Stimulated activated CD4-positive, alpha-beta T cell treated with anti-CD3 and anti-CD28 coated beads, Interleukin-4, amount 100 ng/mL, for 1 hour (primary cell): ENCODE results near the gene PROK1.

Source experiments
- DNase-seq: peaks from one replicate; pipeline ENCODE4 v3.0.0-alpha.2; 2020

The PROK1 gene

DNA sequence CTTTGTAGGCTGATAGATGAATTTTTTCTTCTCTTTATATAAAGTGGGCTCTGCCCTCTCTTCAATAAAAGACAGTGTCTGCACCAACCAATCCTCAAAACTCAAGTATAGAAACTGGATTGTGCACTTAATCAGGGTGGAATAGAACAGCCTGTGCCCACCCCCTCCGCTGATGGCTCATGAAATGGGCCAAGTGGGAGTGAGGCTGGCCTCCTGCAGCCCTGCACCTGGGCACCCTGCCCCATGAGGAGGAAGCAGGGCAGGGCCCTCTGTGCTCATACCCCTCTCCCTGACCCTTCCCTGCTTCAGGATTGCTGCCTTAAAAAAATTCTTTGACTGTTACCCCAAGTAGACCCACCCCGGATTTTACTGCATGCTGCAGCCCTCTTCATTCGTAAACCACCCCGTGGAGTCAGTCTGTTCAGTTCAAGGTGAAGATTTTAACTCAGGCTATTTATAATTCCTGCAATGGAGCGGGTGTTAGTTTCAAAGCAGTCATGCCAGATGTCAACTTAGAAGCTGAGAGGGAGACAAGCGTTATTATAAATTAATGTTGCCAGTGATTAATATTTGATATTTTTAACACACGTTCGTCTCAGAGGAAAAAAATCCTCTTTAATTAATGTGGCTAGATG lies 15.8 kb downstream of the PROK1 start:
- DNase-seq, result no peak

GRCh38 chr1:110471131-110471530 lies 20.2 kb downstream of the PROK1 start:
- no peak for DNase-seq

GRCh38 chr1:110472546-110472945 lies 21.6 kb downstream of the PROK1 start:
- no peak for DNase-seq

DNA sequence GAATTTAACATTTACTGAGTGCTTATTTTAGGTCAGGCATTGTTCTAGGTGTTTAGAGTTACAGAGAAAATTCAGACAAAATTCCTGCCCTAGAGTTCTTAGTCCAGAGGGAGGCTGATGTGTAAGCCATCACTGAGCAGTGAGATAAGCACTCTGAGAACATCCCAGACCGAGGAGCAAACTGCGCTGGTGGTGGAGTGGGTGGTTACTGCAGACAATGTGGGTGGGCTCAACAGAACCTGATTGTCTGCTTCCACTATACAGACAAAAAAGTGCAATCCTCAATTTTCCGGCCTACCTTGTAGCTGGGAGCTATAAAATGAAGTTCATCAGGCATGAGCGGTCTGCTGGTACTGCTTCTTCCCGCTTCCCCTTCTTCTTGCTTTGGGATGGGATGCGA lies 23.5 kb downstream of the PROK1 start:
- DNase-seq, result no peak

GRCh38 chr1:110475362-110476027 lies 24.5 kb downstream of the PROK1 start:
- no peak for DNase-seq

- no peak for DNase-seq
Measured at GRCh38 chr1:110476028-110476765, 25.2 kb downstream of the PROK1 start.

GRCh38 chr1:110477041-110477440 lies 26.1 kb downstream of the PROK1 start:
- no peak for DNase-seq

- DNase-seq, result no peak
Measured at GRCh38 chr1:110477445-110477957, 26.6 kb downstream of the PROK1 start.

- no peak for DNase-seq
Measured at GRCh38 chr1:110477967-110478640, 27.2 kb downstream of the PROK1 start.

DNA sequence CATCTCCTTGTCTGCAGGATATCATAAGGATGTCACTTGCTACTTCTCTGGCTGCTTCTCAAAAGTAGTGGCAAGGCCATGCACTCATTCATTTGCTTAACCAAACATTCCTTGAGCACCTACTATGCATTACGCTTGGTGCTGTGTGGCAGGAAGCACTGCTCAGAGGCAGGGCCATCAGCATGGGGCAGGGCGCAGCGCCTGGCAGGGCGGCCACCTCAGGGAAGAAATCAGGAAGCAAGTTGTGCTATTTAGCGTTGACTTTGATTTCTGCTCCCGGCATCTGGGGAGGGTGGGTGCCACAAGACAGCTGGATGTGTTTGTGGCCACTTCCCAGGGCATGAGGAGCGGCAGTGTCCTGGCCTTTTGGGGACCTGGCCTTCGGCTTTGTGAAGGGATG lies 27.9 kb downstream of the PROK1 start:
- no peak for DNase-seq

DNA sequence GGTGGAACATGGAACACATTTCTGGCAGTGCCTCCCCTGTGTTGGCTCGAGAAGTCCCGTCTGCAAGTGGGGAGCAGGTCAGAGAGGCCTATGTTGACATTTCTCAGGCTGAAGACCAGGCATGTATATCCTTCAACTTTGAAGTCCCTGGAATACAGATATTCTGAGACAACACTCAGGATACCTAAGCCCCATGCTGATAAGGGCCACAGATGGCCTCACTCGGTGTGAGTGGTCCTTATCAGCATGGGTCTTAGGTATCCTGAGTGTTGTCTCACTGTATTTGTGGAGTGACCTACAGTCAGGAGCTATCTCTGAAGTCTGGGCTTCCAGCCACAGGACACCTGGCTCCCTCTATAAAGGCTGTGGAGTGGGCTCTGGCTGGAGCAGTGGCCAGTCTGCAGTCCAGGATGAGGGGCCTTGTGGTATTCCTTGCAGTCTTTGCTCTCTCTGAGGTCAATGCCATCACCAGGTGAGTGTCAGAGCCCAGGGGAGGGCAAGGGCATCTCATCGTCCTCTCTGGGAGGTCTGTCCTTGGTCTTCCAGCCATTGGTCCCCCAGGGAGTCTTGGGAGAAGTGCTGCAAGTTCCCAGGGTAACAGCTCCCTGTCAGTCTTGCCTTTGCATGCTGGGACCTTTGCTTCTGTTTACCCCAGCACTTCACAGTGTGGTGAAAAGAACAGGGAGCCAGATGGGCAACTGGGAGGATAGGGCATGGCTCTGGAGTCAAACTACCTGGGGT lies 29.6 kb downstream of the PROK1 start:
- no peak for DNase-seq

- no peak for DNase-seq
Measured at GRCh38 chr1:110481968-110482623, 31.1 kb downstream of the PROK1 start.

DNA sequence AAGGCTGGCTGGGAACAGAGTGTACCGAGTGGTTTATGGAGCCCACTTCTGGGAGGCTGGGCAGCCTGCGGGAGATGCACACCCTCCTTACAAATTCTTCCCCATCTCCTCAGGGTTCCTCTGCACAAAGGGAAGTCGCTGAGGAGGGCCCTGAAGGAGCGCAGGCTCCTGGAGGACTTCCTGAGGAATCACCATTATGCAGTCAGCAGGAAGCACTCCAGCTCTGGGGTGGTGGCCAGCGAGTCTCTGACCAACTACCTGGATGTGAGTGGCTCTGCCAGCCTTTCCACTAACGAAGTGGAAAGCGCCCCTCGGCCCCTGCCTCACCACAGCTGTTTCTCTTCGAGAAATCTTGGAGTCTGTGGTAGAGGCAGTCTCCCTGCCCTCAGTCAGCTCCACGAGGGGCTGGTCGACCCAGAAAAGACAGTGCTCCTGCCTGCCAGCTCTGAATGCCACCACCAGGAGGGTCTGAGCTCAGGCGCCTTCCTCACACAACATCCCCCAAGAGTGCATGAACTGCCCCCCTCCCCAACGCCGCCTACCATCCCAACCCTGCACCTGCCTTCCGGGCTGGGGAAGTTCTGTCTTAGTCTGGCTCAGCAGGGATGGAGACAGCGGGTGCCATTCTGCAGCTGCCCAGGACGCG lies 31.8 kb downstream of the PROK1 start:
- DNase-seq, result no peak

DNA sequence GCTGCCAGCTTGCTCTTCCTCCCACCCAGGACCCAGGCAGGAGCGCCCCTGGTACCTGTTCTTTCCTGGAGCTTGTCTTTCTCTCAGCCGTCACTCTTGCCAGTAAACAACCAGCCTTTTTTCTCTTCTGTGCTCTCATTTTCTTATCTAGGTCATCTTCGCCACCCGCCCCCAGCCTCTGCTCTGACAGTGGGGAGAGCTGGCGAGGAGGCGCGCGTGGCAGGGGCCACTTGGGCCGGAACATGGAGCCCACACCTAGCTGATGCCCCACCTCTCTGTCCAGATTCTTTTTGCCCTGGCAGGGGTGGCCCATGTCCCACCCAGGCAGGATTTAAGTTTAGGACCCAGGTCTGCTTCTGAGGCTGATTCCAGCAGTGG lies 32.3 kb downstream of the PROK1 start:
- DNase-seq, result no peak

GRCh38 chr1:110484801-110485200 lies 33.9 kb downstream of the PROK1 start:
- no peak for DNase-seq

DNA sequence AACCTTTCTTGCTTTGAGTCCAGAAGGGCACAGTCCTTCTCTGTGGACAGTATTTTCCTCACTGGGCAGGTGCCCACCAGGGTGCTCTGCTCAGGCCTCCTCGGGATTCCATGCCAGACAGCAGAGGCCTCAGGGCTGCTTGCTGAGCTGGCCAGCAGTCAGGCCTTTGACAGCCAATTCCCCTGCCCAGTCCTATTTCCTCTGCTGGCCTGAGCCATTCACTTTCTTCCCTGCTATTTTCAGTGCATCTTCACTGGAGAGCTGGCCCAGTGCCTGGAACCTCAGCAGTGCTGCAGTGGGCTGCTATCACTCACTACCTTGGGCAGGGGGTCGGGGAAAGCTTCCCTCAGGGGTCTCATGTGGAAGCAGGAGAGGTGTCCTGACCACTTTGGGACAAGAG lies 34.8 kb downstream of the PROK1 start:
- no peak for DNase-seq

GRCh38 chr1:110487726-110488125 lies 36.8 kb downstream of the PROK1 start:
- no peak for DNase-seq

GRCh38 chr1:110488161-110488560 lies 37.2 kb downstream of the PROK1 start:
- no peak for DNase-seq

DNA sequence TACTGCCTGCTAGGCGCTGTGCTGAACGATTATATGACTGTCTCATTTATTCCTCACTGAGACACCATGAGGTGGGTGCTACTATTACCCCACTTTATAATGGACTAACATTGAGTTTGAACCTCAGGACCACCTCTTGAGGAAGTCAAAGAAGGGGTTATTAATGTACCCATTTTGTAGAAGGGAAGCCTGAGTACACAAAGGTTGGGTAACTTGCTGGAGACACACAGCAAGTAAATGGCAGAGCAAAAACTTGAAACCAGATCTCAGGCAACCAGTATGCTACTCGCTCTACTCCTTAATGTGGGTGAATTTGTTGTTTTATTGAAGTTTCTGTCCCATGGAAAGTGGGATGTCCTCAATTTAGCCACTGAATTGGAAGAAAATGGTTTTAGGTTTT lies 37.9 kb downstream of the PROK1 start:
- DNase-seq, result no peak

DNA sequence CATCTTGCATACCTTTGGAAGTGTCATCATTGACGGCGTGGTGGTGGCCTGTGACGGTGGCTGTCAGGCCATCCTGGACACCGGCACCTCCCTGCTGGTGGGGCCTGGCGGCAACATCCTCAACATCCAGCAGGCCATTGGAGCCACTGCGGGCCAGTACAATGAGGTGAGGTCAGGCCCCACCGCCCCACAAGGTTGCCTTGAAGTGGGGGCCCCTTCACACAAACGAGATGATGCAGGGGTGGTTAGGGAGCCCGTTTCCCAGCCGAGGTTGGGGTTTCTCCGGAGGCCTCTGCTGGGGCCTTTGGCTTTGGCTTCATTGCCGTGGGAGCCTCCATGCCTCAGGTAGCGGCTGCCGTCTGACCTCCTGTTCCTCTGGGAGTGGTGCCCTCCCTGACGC lies 38.5 kb downstream of the PROK1 start:
- no peak for DNase-seq

- DNase-seq, result no peak
Measured at GRCh38 chr1:110489973-110490542, 39.1 kb downstream of the PROK1 start.
